HepG2 (cell line): ENCODE data around the gene ATP7B.

ENCODE experiments used
- CTCF ChIP-seq: sonication (generic); formaldehyde crosslinking; IDR thresholded peaks from 2 replicates; pipeline ENCODE4 v1.5.0; 2020; ENCODE audit warnings: mild to moderate bottlenecking, missing genetic modification reagents, moderate library complexity
- KLF6 ChIP-seq: IDR thresholded peaks from 2 replicates; pipeline ENCODE4 v1.8.0; 2016; ENCODE audit warnings: missing biosample characterization, missing genetic modification reagents
- NFIB ChIP-seq: sonication (generic); formaldehyde crosslinking; IDR thresholded peaks from 2 replicates; pipeline ENCODE4 v1.9.0; 2021; ENCODE audit warnings: missing genetic modification reagents, mild to moderate bottlenecking, borderline replicate concordance
- POLR2AphosphoS5 ChIP-seq: IDR thresholded peaks from 2 replicates; pipeline ENCODE4 v1.6.1; 2012; ENCODE audit warnings: low read depth, low read length
- ZNF225 ChIP-seq: sonication (generic); formaldehyde crosslinking; IDR thresholded peaks from 2 replicates; pipeline ENCODE4 v1.4.0; 2020; ENCODE audit warnings: mild to moderate bottlenecking, missing genetic modification reagents
- ZNF687 ChIP-seq: sonication (generic); formaldehyde crosslinking; IDR thresholded peaks from 2 replicates; pipeline ENCODE4 v1.5.1; 2020; ENCODE audit warnings: mild to moderate bottlenecking, missing genetic modification reagents, moderate library complexity
- ZNF841 ChIP-seq: sonication (generic); formaldehyde crosslinking; IDR thresholded peaks from 2 replicates; pipeline ENCODE4 v1.8.1; 2023; ENCODE audit warnings: missing genetic modification reagents, borderline replicate concordance

GRCh38 chr13:52006523-52007245 is 4.6 kb downstream of the ATP7B start:
- TF ChIP-seq NFIB (no peak), ZNF687 (no peak; the same call in 1 of the 2 replicates), KLF6 (CRISPR knock-in tag) (no peak), CTCF (CRISPR knock-in tag) (no peak), ZNF841 (CRISPR knock-in tag) (no peak), ZNF225 (CRISPR knock-in tag) (no peak), POLR2AphosphoS5 (no peak)
